NCI-H2227 (cell line): ENCODE measurements around the gene MTX2.
"Not testable (repeated sequence)": the region's sequence is repeated elsewhere in the genome, so short reads cannot be mapped to it uniquely, and the experiment has no call there.

Experiments used
- DNase-seq: peaks from one replicate; lab custom pipeline; 2025; ENCODE audit not compliant: unreplicated experiment; lab: John Stamatoyannopoulos, UW

MTX2 gene

GRCh38 chr2:176373155-176373554 is 103.9 kb downstream of the MTX2 start:
- DNase-seq = not testable (repeated sequence)

- DNase-seq = no peak
Observed at GRCh38 chr2:176378323-176378722, 109.1 kb downstream of the MTX2 start.

- no peak for DNase-seq
Observed at GRCh38 chr2:176380341-176380740, 111.1 kb downstream of the MTX2 start.

- no peak for DNase-seq
Observed at GRCh38 chr2:176383100-176383499, 113.9 kb downstream of the MTX2 start.

- no peak for DNase-seq
Observed at GRCh38 chr2:176383836-176384442, 114.7 kb downstream of the MTX2 start.

- DNase-seq = no peak
Observed at GRCh38 chr2:176385219-176385759, 116.0 kb downstream of the MTX2 start.

- DNase-seq = no peak
Observed at GRCh38 chr2:176385838-176386237, 116.6 kb downstream of the MTX2 start.
